ENCODE results near the gene CTBP2.

GRCh38 chr10:125080296-125080695, 80.1 kb downstream of the CTBP2 start:
- no peak for TF ChIP-seq MAX (IDR thresholded peaks at IDR 0.05)
- TF ChIP-seq TAF1 (IDR thresholded peaks at IDR 0.05; ENCODE audit: low read depth), result no peak
- no peak for TF ChIP-seq EP300 (IDR thresholded peaks at IDR 0.05; ENCODE audit: borderline replicate concordance)
- no peak for TF ChIP-seq RAD21 (IDR thresholded peaks at IDR 0.05; ENCODE audit: low read depth)
- no peak for TF ChIP-seq USF1 (IDR thresholded peaks at IDR 0.05)
- no peak for TF ChIP-seq TCF12 (IDR thresholded peaks at IDR 0.05; ENCODE audit: low read depth)
- TF ChIP-seq YY1 (IDR thresholded peaks at IDR 0.05; ENCODE audit: low read depth), result no peak
- TF ChIP-seq FOXM1 (IDR thresholded peaks at IDR 0.05; ENCODE audit: borderline replicate concordance, low read depth), result no peak
- TF ChIP-seq REST (IDR thresholded peaks at IDR 0.05; ENCODE audit: low read depth), result no peak
- TF ChIP-seq TEAD4 (IDR thresholded peaks at IDR 0.05), result no peak

All from Ishikawa (cell line).